NCI-H82 (cell line): ENCODE data around the gene UCK1.

Experiments used
- DNase-seq: peaks from one replicate; lab custom pipeline; 2025; lab: John Stamatoyannopoulos, UW

UCK1 gene

DNA sequence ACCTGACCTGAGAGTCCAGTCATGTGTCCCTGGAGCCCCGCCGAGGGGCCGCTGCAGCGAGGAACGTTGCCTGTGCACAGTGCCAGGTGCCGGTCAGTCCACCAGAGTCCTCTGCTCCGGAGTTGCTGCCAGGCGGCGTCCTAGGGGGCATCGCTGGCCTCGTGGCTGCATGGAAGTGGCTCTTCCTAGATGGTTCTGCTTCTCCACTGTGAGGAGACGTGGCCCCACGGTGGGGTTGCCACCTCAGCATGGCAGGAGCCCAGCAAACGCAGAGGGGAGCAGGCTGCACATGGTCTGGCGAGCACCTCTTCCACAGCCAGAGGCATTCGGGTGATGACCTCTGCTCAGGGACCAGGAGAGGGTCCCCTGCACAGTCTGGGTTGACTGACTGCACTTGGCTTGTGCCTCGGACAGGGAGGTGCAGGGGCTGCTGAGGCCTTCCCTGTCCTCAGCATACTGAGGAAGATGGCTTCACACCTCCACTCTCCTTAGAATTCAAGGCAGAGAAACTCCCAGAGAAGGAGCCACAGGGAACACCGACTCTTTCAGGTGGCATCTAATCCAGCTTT is 54.2 kb downstream of the UCK1 start:
- no peak for DNase-seq

- DNase-seq, result no peak
Measured at GRCh38 chr9:131475956-131476776, 54.9 kb downstream of the UCK1 start.

DNA sequence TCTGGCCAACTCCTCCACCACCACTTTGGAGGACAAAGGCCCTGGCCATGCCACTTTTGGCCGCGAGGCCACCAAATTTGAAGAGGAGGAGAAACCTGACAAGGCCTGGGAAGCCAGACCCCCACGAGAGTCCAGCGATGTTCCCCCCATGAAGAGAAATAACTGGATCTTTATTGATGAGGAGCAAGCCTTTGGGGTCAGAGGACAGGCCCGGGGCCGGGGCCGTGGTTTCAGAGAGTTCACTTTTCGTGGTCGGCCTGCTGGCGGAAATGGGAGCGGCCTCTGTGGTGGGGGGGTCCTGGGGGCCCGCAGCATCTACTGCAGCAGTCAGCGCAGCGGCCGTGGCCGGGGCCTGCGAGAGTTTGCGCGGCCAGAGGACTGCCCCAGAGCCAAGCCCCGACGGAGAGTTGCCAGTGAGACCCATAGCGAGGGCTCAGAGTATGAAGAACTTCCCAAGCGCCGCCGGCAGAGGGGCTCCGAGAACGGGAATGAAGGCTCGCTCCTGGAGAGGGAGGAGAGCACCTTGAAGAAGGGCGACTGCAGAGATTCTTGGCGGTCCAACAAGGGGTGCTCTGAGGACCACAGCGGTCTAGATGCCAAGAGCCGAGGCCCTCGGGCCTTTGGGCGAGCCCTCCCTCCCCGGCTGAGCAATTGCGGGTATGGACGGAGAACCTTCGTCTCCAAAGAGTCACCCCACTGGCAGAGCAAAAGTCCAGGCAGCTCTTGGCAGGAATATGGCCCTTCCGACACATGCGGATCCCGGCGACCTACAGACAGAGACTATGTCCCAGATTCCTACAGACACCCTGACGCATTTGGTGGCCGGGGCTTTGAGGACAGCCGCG is 55.7 kb downstream of the UCK1 start:
- DNase-seq, result no peak

DNA sequence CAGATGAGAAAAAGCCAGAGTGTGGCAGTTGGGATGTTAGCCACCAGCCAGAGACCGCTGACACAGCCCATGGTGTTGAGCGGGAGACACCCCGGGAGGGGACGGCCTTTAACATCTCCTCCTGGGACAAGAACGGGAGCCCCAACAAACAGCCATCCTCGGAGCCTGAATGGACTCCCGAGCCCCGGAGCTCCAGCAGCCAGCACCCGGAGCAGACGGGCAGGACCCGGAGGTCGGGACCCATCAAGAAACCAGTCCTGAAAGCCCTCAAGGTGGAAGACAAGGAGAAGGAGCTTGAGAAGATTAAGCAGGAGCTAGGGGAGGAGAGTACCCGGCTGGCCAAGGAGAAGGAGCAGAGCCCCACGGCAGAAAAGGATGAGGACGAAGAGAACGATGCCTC is 56.4 kb downstream of the UCK1 start:
- no peak for DNase-seq

DNA sequence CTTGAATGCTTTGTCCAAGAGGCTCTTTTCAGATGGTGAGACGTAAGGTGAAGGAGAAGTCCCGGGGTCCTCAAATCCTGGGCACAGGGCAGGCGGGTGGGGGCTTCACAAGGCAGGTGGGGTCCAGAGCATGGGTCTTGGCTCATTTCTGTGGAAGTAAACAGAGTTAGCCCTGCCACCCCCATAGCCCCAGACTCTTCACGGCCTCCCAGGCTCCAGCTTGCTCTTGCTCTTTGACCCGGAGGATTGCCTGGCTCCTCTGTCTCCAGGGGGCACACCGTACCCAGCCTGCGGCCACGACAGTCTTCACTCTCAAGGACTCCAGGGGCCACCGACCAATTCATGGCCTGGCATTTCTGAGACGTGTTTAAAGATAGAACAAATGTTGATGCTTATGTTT is 57.2 kb downstream of the UCK1 start:
- DNase-seq, result no peak
